OCI-LY3 (cell line): Measurements from ENCODE around the gene HMGXB4.

Experiments used
- EZH2phosphoT487 ChIP-seq: fragments of 200-600 bp; shearing (Covaris generic); IDR thresholded peaks from 2 replicates; pipeline ENCODE4 v1.6.1; 2018; ENCODE audit warnings: antibody characterized with exemption, mixed run types, low read depth
- TF ChIP-seq, protein P1 (sequence below): fragments of 200-600, 300-600 bp; sonication (generic); IDR thresholded peaks from 2 replicates; pipeline ENCODE4 v1.5.1; 2014; ENCODE audit warnings: antibody characterized with exemption, low read length, low read depth

- TF ChIP-seq, protein P1, sequence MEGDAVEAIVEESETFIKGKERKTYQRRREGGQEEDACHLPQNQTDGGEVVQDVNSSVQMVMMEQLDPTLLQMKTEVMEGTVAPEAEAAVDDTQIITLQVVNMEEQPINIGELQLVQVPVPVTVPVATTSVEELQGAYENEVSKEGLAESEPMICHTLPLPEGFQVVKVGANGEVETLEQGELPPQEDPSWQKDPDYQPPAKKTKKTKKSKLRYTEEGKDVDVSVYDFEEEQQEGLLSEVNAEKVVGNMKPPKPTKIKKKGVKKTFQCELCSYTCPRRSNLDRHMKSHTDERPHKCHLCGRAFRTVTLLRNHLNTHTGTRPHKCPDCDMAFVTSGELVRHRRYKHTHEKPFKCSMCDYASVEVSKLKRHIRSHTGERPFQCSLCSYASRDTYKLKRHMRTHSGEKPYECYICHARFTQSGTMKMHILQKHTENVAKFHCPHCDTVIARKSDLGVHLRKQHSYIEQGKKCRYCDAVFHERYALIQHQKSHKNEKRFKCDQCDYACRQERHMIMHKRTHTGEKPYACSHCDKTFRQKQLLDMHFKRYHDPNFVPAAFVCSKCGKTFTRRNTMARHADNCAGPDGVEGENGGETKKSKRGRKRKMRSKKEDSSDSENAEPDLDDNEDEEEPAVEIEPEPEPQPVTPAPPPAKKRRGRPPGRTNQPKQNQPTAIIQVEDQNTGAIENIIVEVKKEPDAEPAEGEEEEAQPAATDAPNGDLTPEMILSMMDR: no peak
- TF ChIP-seq EZH2phosphoT487: no peak
Observed at GRCh38 chr22:35334004-35334403, 76.7 kb downstream of the HMGXB4 start.
